WTC11 (cell line): ENCODE data around the gene DNAH14. TPM values are rescaled to one million over a fixed set of nuclear protein-coding genes. Genes with fewer than 3 reads are reported as not detected.

Experiments used
- ATAC-seq: fragments of 200-7000 bp; cut with Tn5 transposase; 2 replicates; pipeline ENCODE4 v1.10.0; 2021; ENCODE audit warnings: mild to moderate bottlenecking, moderate library complexity
- CTCF ChIA-PET: fragments of 300-600 bp; sonication (Branson Sonifier 250); formaldehyde crosslinking; loops from one replicate; lab custom pipeline; 2021; ENCODE audit warnings: antibody characterized with exemption; lab: Charles Lee
- POLR2A ChIA-PET: fragments of 350-600 bp; sonication (Branson Sonifier 250); formaldehyde crosslinking; loops from one replicate; lab custom pipeline; 2021; ENCODE audit warnings: antibody characterized with exemption; lab: Charles Lee
- DNase-seq: peaks from one replicate; pipeline ENCODE4 v3.0.0; 2021; ENCODE audit warnings: low spot score
- H3K27ac Mint-ChIP-seq: 2 replicates; pipeline ENCODE4 v1.8.0; 2021; ENCODE audit warnings: mixed read lengths
- H3K27me3 Mint-ChIP-seq: 2 replicates; pipeline ENCODE4 v1.8.0; 2021; ENCODE audit warnings: low read depth, mild to moderate bottlenecking, moderate library complexity, mixed read lengths
- H3K36me3 Mint-ChIP-seq: 2 replicates; pipeline ENCODE4 v1.8.0; 2021; ENCODE audit warnings: mixed read lengths
- H3K4me1 Mint-ChIP-seq: 2 replicates; pipeline ENCODE4 v1.8.0; 2022; ENCODE audit warnings: mixed read lengths
- H3K4me3 Mint-ChIP-seq: 2 replicates; pipeline ENCODE4 v1.8.0; 2021; ENCODE audit warnings: mild to moderate bottlenecking, moderate library complexity, mixed read lengths
- H3K9me3 Mint-ChIP-seq: 2 replicates; pipeline ENCODE4 v1.8.0; 2021; ENCODE audit warnings: mixed read lengths
- ESRRA ChIP-seq: sonication (generic); formaldehyde crosslinking; IDR thresholded peaks from 2 replicates; pipeline ENCODE4 v1.8.1; 2022; ENCODE audit warnings: mild to moderate bottlenecking, missing genetic modification reagents, borderline replicate concordance
- FOXK1 ChIP-seq: sonication (generic); formaldehyde crosslinking; IDR thresholded peaks from 2 replicates; pipeline ENCODE4 v1.8.0; 2022; ENCODE audit warnings: mild to moderate bottlenecking, moderate library complexity, missing genetic modification reagents
- FOXP1 ChIP-seq: sonication (generic); formaldehyde crosslinking; IDR thresholded peaks from 2 replicates; pipeline ENCODE4 v1.8.0; 2022; ENCODE audit warnings: missing genetic modification reagents, mild to moderate bottlenecking, moderate library complexity, borderline replicate concordance
- GRHL2 ChIP-seq: fragments of 250-450 bp; sonication (Bioruptor Pico); IDR thresholded peaks from 2 replicates; pipeline ENCODE4 v1.8.0; 2022; ENCODE audit warnings: mild to moderate bottlenecking, moderate library complexity; ENCODE audit not compliant: insufficient replicate concordance, severe bottlenecking
- HMGA2 ChIP-seq: fragments of 250-450 bp; sonication (Bioruptor Pico); IDR thresholded peaks from 2 replicates; pipeline ENCODE4 v1.4.0; 2021; ENCODE audit warnings: mild to moderate bottlenecking, moderate library complexity
- NFE2L1 ChIP-seq: sonication (generic); formaldehyde crosslinking; IDR thresholded peaks from 2 replicates; pipeline ENCODE4 v1.8.1; 2023; ENCODE audit warnings: missing genetic modification reagents
- TCF7 ChIP-seq: sonication (generic); formaldehyde crosslinking; IDR thresholded peaks from 2 replicates; pipeline ENCODE4 v1.8.0; 2022; ENCODE audit warnings: mild to moderate bottlenecking, low read depth, missing genetic modification reagents, moderate library complexity
- ZNF263 ChIP-seq: sonication (generic); formaldehyde crosslinking; IDR thresholded peaks from 2 replicates; pipeline ENCODE4 v1.8.1; 2022; ENCODE audit warnings: low read depth, mild to moderate bottlenecking, moderate library complexity, missing genetic modification reagents
- ZNF396 ChIP-seq: fragments of 250-450 bp; sonication (Bioruptor Pico); IDR thresholded peaks from 2 replicates; pipeline ENCODE4 v1.8.0; 2021; ENCODE audit warnings: mild to moderate bottlenecking, moderate library complexity, borderline replicate concordance
- ZNF423 ChIP-seq: fragments of 250-450 bp; sonication (Bioruptor Pico); IDR thresholded peaks from 2 replicates; pipeline ENCODE4 v2.1.2; 2022; ENCODE audit warnings: mild to moderate bottlenecking, moderate library complexity
- total RNA-seq: library from RNA; stranded (reverse); gene quantifications from 3 replicates; pipeline ENCODE4 v1.2.3, GENCODE V29; 2021
- TF ChIP-seq, protein P1 (sequence below): sonication (generic); formaldehyde crosslinking; IDR thresholded peaks from 2 replicates; pipeline ENCODE4 v1.8.1; 2022; ENCODE audit warnings: mild to moderate bottlenecking, moderate library complexity, missing genetic modification reagents
- TF ChIP-seq, protein P2 (sequence below): sonication (generic); formaldehyde crosslinking; IDR thresholded peaks from 2 replicates; pipeline ENCODE4 v1.8.0; 2023; ENCODE audit warnings: missing genetic modification reagents, mild to moderate bottlenecking, borderline replicate concordance
- TF ChIP-seq, protein P3 (sequence below): sonication (generic); formaldehyde crosslinking; IDR thresholded peaks from 2 replicates; pipeline ENCODE4 v1.8.1; 2023; ENCODE audit warnings: mild to moderate bottlenecking, missing genetic modification reagents
- TF ChIP-seq, protein P4 (sequence below): sonication (generic); formaldehyde crosslinking; conservative IDR thresholded peaks from 2 replicates; pipeline ENCODE4 v1.8.1; 2023; ENCODE audit warnings: mild to moderate bottlenecking, low read depth, missing genetic modification reagents, moderate library complexity
- TF ChIP-seq, protein P5 (sequence below): sonication (generic); formaldehyde crosslinking; IDR thresholded peaks from 2 replicates; pipeline ENCODE4 v1.8.0; 2022; ENCODE audit warnings: mild to moderate bottlenecking, missing genetic modification reagents

Gene DNAH14
- total RNA-seq, 1 experiment from 2014 or later = 34.1 TPM

DNA sequence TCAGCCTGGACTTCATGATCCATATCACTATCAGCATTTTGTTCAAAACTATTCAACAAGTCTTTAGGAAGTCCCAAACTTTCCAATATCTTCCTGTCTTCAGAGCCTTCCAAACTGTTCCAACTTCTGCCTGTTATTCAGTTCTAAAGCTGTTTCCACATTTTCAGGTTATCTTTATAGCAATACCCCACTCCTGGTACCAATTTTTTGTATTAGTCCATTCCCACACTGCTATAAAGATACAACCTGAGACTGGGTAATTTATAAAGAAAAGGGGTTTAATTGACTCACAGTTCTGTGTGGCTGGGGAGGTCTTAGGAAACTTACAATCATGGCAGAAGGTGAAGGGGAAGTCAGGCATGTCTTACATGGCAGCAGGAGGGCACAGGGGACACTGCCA is 18.3 kb upstream of the DNAH14 start:
- H3K9me3 Mint-ChIP-seq = peaks cover 67% of the 10 kb centered on the region
- H3K27ac Mint-ChIP-seq = no peak overlapping the region
- DNase-seq (no peak), ATAC-seq (no peak)
- peaks cover 38% of the 10 kb centered on the region for H3K36me3 Mint-ChIP-seq
- H3K4me1 Mint-ChIP-seq = no peaks in the 10 kb centered on the region
- ChIA-PET POLR2A (no interaction called here), CTCF (no interaction called here)
- no peak overlapping the region for H3K4me3 Mint-ChIP-seq
- TF ChIP-seq ZNF263 (CRISPR knock-in tag) = no peak
- no peak for TF ChIP-seq ZNF396
- TF ChIP-seq ZNF423 (CRISPR knock-in tag) = no peak
- no peak for TF ChIP-seq TCF7 (CRISPR knock-in tag)
- H3K27me3 Mint-ChIP-seq = peaks cover 12% of the 10 kb centered on the region

DNA sequence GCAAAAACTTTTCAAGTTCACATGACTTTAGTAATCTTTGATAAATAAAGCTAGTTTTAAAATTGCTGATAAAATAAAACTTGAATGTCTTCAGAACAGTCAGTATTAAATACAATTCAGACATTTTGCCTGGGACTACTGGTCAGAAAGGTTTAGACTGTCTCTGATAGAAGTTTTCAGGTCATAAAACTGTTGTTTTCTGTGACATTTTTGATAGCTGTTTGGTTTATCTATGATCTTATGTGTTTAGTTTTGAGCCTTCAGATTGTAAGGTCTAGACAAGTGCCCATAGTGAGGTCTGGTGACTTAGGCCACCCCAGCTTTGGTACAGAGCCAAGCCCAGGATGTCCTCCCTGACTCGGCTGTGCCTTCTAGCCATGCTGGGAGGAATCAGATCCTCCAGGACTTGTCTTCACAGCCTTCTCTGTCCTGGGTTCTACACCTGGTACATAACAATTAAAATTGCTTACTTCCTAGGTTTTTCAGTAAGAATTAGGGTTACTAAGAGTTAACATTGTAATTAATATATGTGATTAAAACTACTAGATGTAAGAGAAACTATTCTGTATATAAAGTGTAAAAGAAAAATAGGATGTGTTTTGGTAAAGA is 15.1 kb upstream of the DNAH14 start:
- H3K36me3 Mint-ChIP-seq = peaks cover 36% of the 10 kb centered on the region
- ATAC-seq (no peak), DNase-seq (no peak)
- TF ChIP-seq FOXP1 (CRISPR knock-in tag) = no peak
- TF ChIP-seq, protein P1, sequence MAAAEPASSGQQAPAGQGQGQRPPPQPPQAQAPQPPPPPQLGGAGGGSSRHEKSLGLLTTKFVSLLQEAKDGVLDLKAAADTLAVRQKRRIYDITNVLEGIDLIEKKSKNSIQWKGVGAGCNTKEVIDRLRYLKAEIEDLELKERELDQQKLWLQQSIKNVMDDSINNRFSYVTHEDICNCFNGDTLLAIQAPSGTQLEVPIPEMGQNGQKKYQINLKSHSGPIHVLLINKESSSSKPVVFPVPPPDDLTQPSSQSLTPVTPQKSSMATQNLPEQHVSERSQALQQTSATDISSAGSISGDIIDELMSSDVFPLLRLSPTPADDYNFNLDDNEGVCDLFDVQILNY (CRISPR knock-in tag) = no peak
- H3K4me3 Mint-ChIP-seq = no peak overlapping the region
- no peak overlapping the region for H3K27ac Mint-ChIP-seq
- POLR2A ChIA-PET = no interaction called here
- no peaks in the 10 kb centered on the region for H3K4me1 Mint-ChIP-seq
- H3K27me3 Mint-ChIP-seq = peaks cover 12% of the 10 kb centered on the region
- peaks cover 66% of the 10 kb centered on the region for H3K9me3 Mint-ChIP-seq
- CTCF ChIA-PET = interaction anchor here (1.5 kb wide), 1 partner anchor 19 kb away, joined by 3 read pairs; no protein-coding TSS in a partner anchor

DNA sequence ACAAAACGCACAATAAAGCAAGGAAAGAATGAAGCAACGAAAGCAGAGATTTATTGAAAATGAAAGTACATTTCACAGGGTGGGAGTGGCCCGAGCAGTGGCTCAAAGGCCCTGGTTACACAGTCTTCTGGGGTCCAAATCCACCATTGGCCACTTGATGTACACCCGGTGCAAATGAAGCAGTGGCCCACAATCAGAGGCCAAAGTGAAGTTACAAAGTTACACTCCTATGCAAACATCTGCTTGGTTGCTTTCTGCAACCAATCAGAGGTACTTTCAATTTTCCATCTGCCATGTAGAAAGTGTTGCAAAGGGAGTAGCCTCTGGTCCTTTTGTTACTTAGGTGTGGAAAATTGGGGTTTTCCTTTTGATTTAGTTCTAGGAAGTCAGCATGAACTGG is 10.0 kb upstream of the DNAH14 start:
- Mint-ChIP-seq H3K4me1 (no peaks in the 10 kb centered on the region), H3K36me3 (peaks cover 1% of the 10 kb centered on the region; the same call in 1 of the 2 replicates), H3K27ac (no peak overlapping the region), H3K27me3 (no peaks in the 10 kb centered on the region), H3K9me3 (peaks cover 18% of the 10 kb centered on the region), H3K4me3 (no peak overlapping the region)
- DNase-seq = no peak
- ChIA-PET CTCF (no interaction called here), POLR2A (no interaction called here)
- no peak for ATAC-seq
- TF ChIP-seq, protein P2, sequence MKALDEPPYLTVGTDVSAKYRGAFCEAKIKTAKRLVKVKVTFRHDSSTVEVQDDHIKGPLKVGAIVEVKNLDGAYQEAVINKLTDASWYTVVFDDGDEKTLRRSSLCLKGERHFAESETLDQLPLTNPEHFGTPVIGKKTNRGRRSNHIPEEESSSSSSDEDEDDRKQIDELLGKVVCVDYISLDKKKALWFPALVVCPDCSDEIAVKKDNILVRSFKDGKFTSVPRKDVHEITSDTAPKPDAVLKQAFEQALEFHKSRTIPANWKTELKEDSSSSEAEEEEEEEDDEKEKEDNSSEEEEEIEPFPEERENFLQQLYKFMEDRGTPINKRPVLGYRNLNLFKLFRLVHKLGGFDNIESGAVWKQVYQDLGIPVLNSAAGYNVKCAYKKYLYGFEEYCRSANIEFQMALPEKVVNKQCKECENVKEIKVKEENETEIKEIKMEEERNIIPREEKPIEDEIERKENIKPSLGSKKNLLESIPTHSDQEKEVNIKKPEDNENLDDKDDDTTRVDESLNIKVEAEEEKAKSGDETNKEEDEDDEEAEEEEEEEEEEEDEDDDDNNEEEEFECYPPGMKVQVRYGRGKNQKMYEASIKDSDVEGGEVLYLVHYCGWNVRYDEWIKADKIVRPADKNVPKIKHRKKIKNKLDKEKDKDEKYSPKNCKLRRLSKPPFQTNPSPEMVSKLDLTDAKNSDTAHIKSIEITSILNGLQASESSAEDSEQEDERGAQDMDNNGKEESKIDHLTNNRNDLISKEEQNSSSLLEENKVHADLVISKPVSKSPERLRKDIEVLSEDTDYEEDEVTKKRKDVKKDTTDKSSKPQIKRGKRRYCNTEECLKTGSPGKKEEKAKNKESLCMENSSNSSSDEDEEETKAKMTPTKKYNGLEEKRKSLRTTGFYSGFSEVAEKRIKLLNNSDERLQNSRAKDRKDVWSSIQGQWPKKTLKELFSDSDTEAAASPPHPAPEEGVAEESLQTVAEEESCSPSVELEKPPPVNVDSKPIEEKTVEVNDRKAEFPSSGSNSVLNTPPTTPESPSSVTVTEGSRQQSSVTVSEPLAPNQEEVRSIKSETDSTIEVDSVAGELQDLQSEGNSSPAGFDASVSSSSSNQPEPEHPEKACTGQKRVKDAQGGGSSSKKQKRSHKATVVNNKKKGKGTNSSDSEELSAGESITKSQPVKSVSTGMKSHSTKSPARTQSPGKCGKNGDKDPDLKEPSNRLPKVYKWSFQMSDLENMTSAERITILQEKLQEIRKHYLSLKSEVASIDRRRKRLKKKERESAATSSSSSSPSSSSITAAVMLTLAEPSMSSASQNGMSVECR (CRISPR knock-in tag) = no peak
- TF ChIP-seq, protein P3, sequence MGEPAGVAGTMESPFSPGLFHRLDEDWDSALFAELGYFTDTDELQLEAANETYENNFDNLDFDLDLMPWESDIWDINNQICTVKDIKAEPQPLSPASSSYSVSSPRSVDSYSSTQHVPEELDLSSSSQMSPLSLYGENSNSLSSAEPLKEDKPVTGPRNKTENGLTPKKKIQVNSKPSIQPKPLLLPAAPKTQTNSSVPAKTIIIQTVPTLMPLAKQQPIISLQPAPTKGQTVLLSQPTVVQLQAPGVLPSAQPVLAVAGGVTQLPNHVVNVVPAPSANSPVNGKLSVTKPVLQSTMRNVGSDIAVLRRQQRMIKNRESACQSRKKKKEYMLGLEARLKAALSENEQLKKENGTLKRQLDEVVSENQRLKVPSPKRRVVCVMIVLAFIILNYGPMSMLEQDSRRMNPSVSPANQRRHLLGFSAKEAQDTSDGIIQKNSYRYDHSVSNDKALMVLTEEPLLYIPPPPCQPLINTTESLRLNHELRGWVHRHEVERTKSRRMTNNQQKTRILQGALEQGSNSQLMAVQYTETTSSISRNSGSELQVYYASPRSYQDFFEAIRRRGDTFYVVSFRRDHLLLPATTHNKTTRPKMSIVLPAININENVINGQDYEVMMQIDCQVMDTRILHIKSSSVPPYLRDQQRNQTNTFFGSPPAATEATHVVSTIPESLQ = no peak
- no peak for TF ChIP-seq GRHL2
- TF ChIP-seq, protein P4, sequence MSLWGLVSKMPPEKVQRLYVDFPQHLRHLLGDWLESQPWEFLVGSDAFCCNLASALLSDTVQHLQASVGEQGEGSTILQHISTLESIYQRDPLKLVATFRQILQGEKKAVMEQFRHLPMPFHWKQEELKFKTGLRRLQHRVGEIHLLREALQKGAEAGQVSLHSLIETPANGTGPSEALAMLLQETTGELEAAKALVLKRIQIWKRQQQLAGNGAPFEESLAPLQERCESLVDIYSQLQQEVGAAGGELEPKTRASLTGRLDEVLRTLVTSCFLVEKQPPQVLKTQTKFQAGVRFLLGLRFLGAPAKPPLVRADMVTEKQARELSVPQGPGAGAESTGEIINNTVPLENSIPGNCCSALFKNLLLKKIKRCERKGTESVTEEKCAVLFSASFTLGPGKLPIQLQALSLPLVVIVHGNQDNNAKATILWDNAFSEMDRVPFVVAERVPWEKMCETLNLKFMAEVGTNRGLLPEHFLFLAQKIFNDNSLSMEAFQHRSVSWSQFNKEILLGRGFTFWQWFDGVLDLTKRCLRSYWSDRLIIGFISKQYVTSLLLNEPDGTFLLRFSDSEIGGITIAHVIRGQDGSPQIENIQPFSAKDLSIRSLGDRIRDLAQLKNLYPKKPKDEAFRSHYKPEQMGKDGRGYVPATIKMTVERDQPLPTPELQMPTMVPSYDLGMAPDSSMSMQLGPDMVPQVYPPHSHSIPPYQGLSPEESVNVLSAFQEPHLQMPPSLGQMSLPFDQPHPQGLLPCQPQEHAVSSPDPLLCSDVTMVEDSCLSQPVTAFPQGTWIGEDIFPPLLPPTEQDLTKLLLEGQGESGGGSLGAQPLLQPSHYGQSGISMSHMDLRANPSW (CRISPR knock-in tag) = no peak
- TF ChIP-seq FOXK1 (CRISPR knock-in tag) = no peak
- no peak for TF ChIP-seq HMGA2 (CRISPR knock-in tag)
- no peak for TF ChIP-seq ZNF263 (CRISPR knock-in tag)
- TF ChIP-seq, protein P5, sequence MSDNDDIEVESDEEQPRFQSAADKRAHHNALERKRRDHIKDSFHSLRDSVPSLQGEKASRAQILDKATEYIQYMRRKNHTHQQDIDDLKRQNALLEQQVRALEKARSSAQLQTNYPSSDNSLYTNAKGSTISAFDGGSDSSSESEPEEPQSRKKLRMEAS (CRISPR knock-in tag) = no peak
- no peak for TF ChIP-seq ESRRA (CRISPR knock-in tag)
- no peak for TF ChIP-seq NFE2L1 (CRISPR knock-in tag)
